ENCODE data around the gene NTM.

The NTM gene

GRCh38 chr11:131468565-131468964 lies 98.2 kb downstream of the NTM start:
- H3K4me1 ChIP-seq (ENCODE audit: insufficient read depth, low read length, severe bottlenecking) = no peaks in the 10 kb centered on the region
- no peaks in the 10 kb centered on the region for H3K27me3 ChIP-seq (ENCODE audit: insufficient read depth, low read length)

GRCh38 chr11:131470216-131470925 lies 100.0 kb downstream of the NTM start:
- no peaks in the 10 kb centered on the region for H3K36me3 ChIP-seq (ENCODE audit: insufficient read depth, low read length)
- H3K27me3 ChIP-seq (ENCODE audit: insufficient read depth, low read length) = no peaks in the 10 kb centered on the region
- H3K4me1 ChIP-seq (ENCODE audit: insufficient read depth, low read length, severe bottlenecking) = no peaks in the 10 kb centered on the region
- H2AFZ ChIP-seq (ENCODE audit: low read length) = no peak overlapping the region
- H3K9me2 ChIP-seq (ENCODE audit: low read depth, low read length) = no peaks in the 10 kb centered on the region
- H4K20me1 ChIP-seq (ENCODE audit: insufficient read depth, low read length) = no peaks in the 10 kb centered on the region
- H3K9ac ChIP-seq (ENCODE audit: low read length) = no peak overlapping the region
- H3K9me3 ChIP-seq (ENCODE audit: low read length) = no peaks in the 10 kb centered on the region
- H3K4me3 ChIP-seq (ENCODE audit: low read depth, low read length, poor library complexity, severe bottlenecking) = no peak overlapping the region
- H3K27ac ChIP-seq (ENCODE audit: low read depth, low read length, poor library complexity, severe bottlenecking) = no peak overlapping the region
- no peaks in the 10 kb centered on the region for H3F3A ChIP-seq (ENCODE audit: insufficient read depth, low read length)
- H3K79me2 ChIP-seq (ENCODE audit: insufficient read depth, low read length) = no peaks in the 10 kb centered on the region
- H3K4me2 ChIP-seq (ENCODE audit: low read length) = no peak overlapping the region
- TF ChIP-seq EZH2 (IDR thresholded peaks at IDR 0.05; ENCODE audit: borderline replicate concordance, low read length) = no peak
- no peak for TF ChIP-seq CTCF (IDR thresholded peaks at IDR 0.05; ENCODE audit: low read length)

More at GRCh38 chr11:131468565-131468964, 98.2 kb downstream of the NTM start:
- Histone ChIP-seq H3K4me2 (ENCODE audit: low read length) (no peak overlapping the region), H3K4me3 (ENCODE audit: low read depth, low read length, poor library complexity, severe bottlenecking) (no peak overlapping the region), H3K79me2 (ENCODE audit: insufficient read depth, low read length) (no peaks in the 10 kb centered on the region), H3K27ac (ENCODE audit: low read depth, low read length, poor library complexity, severe bottlenecking) (no peak overlapping the region), H3K36me3 (ENCODE audit: insufficient read depth, low read length) (no peaks in the 10 kb centered on the region), H4K20me1 (ENCODE audit: insufficient read depth, low read length) (no peaks in the 10 kb centered on the region), H3K9me2 (ENCODE audit: low read depth, low read length) (no peaks in the 10 kb centered on the region), H3F3A (ENCODE audit: insufficient read depth, low read length) (no peaks in the 10 kb centered on the region), H2AFZ (ENCODE audit: low read length) (no peak overlapping the region), H3K9me3 (ENCODE audit: low read length) (no peaks in the 10 kb centered on the region), H3K9ac (ENCODE audit: low read length) (no peak overlapping the region)
- TF ChIP-seq EZH2 (IDR thresholded peaks at IDR 0.05; ENCODE audit: borderline replicate concordance, low read length) = no peak
- no peak for TF ChIP-seq CTCF (IDR thresholded peaks at IDR 0.05; ENCODE audit: low read length)

GRCh38 chr11:131471976-131472375 lies 101.6 kb downstream of the NTM start:
- TF ChIP-seq EZH2 (IDR thresholded peaks at IDR 0.05; ENCODE audit: borderline replicate concordance, low read length) = no peak
- TF ChIP-seq CTCF (IDR thresholded peaks at IDR 0.05; ENCODE audit: low read length) = no peak
- H3F3A ChIP-seq (ENCODE audit: insufficient read depth, low read length) = no peaks in the 10 kb centered on the region
- no peaks in the 10 kb centered on the region for H3K36me3 ChIP-seq (ENCODE audit: insufficient read depth, low read length)
- no peak overlapping the region for H3K27ac ChIP-seq (ENCODE audit: low read depth, low read length, poor library complexity, severe bottlenecking)
- no peak overlapping the region for H3K4me3 ChIP-seq (ENCODE audit: low read depth, low read length, poor library complexity, severe bottlenecking)
- H3K9me3 ChIP-seq (ENCODE audit: low read length) = no peaks in the 10 kb centered on the region
- no peaks in the 10 kb centered on the region for H4K20me1 ChIP-seq (ENCODE audit: insufficient read depth, low read length)
- H2AFZ ChIP-seq (ENCODE audit: low read length) = no peak overlapping the region
- no peaks in the 10 kb centered on the region for H3K79me2 ChIP-seq (ENCODE audit: insufficient read depth, low read length)
- no peak overlapping the region for H3K4me2 ChIP-seq (ENCODE audit: low read length)
- H3K4me1 ChIP-seq (ENCODE audit: insufficient read depth, low read length, severe bottlenecking) = no peaks in the 10 kb centered on the region
- H3K9me2 ChIP-seq (ENCODE audit: low read depth, low read length) = no peaks in the 10 kb centered on the region
- H3K9ac ChIP-seq (ENCODE audit: low read length) = no peak overlapping the region
- H3K27me3 ChIP-seq (ENCODE audit: insufficient read depth, low read length) = no peaks in the 10 kb centered on the region

Data from OCI-LY1 (cell line).